Left cardiac atrium (tissue), 4 donors: ENCODE measurements around the gene CELF1. TPM values are rescaled to one million over a fixed set of nuclear protein-coding genes. Genes with fewer than 3 reads are reported as not detected.

Source experiments
- ATAC-seq, 2 donors: fragments of 200-7000 bp; cut with Tn5 transposase; one replicate each; pipeline ENCODE4 v1.9.1; 2020; ENCODE audit warnings: mild to moderate bottlenecking in 2 of 2, moderate library complexity in 2 of 2
- DNase-seq: peaks from one replicate; pipeline ENCODE4 v3.0.0-alpha.2; 2020
- intact Hi-C, 2 donors: fragments of 100-400 bp; cut with DNase I; formaldehyde crosslinking; loops; one replicate each; pipeline versions ENCODE4 v1.14.1 to v1.15.1; 2022 to 2023
- long read RNA-seq: library from polyadenylated mRNA; unstranded; transcript quantifications from one replicate; pipeline ENCODE4 v2.0.0, GENCODE V29; 2021
- total RNA-seq, 2 donors: library from RNA; stranded (reverse); fragmentation: NEBNext Ultra II Directional; extraction: Animal tissue kit (Norgen Biotek cat#: 25700); gene quantifications; one replicate each; pipeline ENCODE4 v1.2.1, GENCODE V29; 2021
- donor health status: DM: no; HTN: yes; CAD: no.
- donor health status: DM: no; HTN: yes; CAD: no; lungs with severe emphysema.
- donor health status: DM: yes; HTN: yes; CAD: no.
- donor health status: Dilated cardiomyopathy.

Gene CELF1
- total RNA-seq: 10 to 100 TPM; 64.5 to 81.9 TPM
- long read RNA-seq, partial matches to known transcripts: 16 of 60 reads
- long read RNA-seq, other reads (novel, unspliced or antisense): 43 of 60 reads

- ATAC-seq: peak; percentile 99
- DNase-seq: peak; percentile 92
- intact Hi-C loops: no loop called here
Measured at GRCh38 chr11:47552566-47553405, at the start of gene CELF1. Gene CELF1 (minus strand): TSS chr11:47553132. CDS start chr11:47499523, 53,609 bp downstream.

- DNase-seq (no peak), ATAC-seq (no peak)
- intact Hi-C loops: no loop called here
Measured at GRCh38 chr11:47599902-47600301, 47.0 kb upstream of the CELF1 start.

- intact Hi-C loops: no loop called here
- ATAC-seq (no peak), DNase-seq (no peak)
Measured at GRCh38 chr11:47595967-47596366, 43.0 kb upstream of the CELF1 start.

- DNase-seq (peak; percentile 34), ATAC-seq (peak; percentile 80 to 86)
- intact Hi-C loops: no loop called here
Measured at GRCh38 chr11:47595029-47595428, 42.1 kb upstream of the CELF1 start.

GRCh38 chr11:47593934-47594855 is 41.3 kb upstream of the CELF1 start, which contains the start of gene C1QTNF4:
Gene C1QTNF4 (minus strand): TSS chr11:47594411. CDS start chr11:47590810, 3,601 bp downstream.
- ATAC-seq (no peak), DNase-seq (no peak)
- intact Hi-C loops: no loop called here

GRCh38 chr11:47593492-47593933 is 40.6 kb upstream of the CELF1 start:
- ATAC-seq (no peak), DNase-seq (no peak)
- intact Hi-C loops: no loop called here

GRCh38 chr11:47592970-47593369 is 40.0 kb upstream of the CELF1 start:
- ATAC-seq: no peak
- no peak for DNase-seq
- intact Hi-C loops: no loop called here

GRCh38 chr11:47592251-47592650 is 39.3 kb upstream of the CELF1 start:
- intact Hi-C loops: no loop called here

GRCh38 chr11:47591764-47592163 is 38.8 kb upstream of the CELF1 start:
- intact Hi-C loops: no loop called here
- DNase-seq (no peak), ATAC-seq (no peak)

More at GRCh38 chr11:47592251-47592650, 39.3 kb upstream of the CELF1 start:
- DNase-seq: no peak
- ATAC-seq: no peak

GRCh38 chr11:47589977-47590861 is 37.3 kb upstream of the CELF1 start:
- DNase-seq: no peak
- intact Hi-C loops: no loop called here
- peak in 1 of 2 donors; percentile 16 for ATAC-seq

- no peak for DNase-seq
- ATAC-seq: peak in 1 of 2 donors; percentile 5
- intact Hi-C loops: no loop called here
Measured at GRCh38 chr11:47589584-47589976, 36.6 kb upstream of the CELF1 start.

GRCh38 chr11:47589118-47589517 is 36.2 kb upstream of the CELF1 start:
- intact Hi-C loops: no loop called here
- no peak for ATAC-seq

GRCh38 chr11:47587723-47588326 is 34.9 kb upstream of the CELF1 start:
- intact Hi-C loops: no loop called here
- DNase-seq (peak; percentile 47), ATAC-seq (peak; percentile 52 to 54)

More at GRCh38 chr11:47589118-47589517, 36.2 kb upstream of the CELF1 start:
- DNase-seq: no peak

GRCh38 chr11:47587039-47587716 is 34.2 kb upstream of the CELF1 start:
- DNase-seq (no peak), ATAC-seq (no peak)
- intact Hi-C loops: no loop called here

GRCh38 chr11:47586098-47586855 is 33.3 kb upstream of the CELF1 start, which contains the start of gene FAM180B:
Gene FAM180B (plus strand): TSS chr11:47586678. CDS start chr11:47586769, 91 bp downstream.
- ATAC-seq: peak in 1 of 2 donors; percentile 17
- intact Hi-C loops: no loop called here
- DNase-seq: no peak

GRCh38 chr11:47583844-47584243 is 30.9 kb upstream of the CELF1 start:
- intact Hi-C loops: no loop called here
- no peak for ATAC-seq
- no peak for DNase-seq
